ENCODE data around the gene EVL. TPM values are rescaled to one million over a fixed set of nuclear protein-coding genes. Genes with fewer than 3 reads are reported as not detected.

The EVL gene
- total and polyA plus RNA-seq, 10 of the 15 experiments (the other 5 are each of a cell fraction or from before 2014, with no cell fraction given): 11.9 to 341 (median 89.8) TPM

- TF ChIP-seq ATF2 (IDR thresholded peaks at IDR 0.05; ENCODE audit: low read length) (no peak), NFXL1 (IDR thresholded peaks at IDR 0.05; ENCODE audit: borderline replicate concordance) (no peak), USF2 (IDR thresholded peaks at IDR 0.05; ENCODE audit: borderline replicate concordance, low read depth, low read length) (peak; percentile 87), TBL1XR1 (IDR thresholded peaks at IDR 0.05; ENCODE audit: low read depth, low read length) (peak; percentile 72; the same call in 1 of the 2 replicates), SMAD1 (IDR thresholded peaks at IDR 0.05; ENCODE audit: low read depth, partially characterized antibody) (no peak), SPI1 (IDR thresholded peaks at IDR 0.05; ENCODE audit: borderline replicate concordance, insufficient read depth, low read depth, low read length) (peak; percentile 67; the same call in 1 of the 2 replicates), ZBED1 (IDR thresholded peaks at IDR 0.05; ENCODE audit: borderline replicate concordance) (no peak), CHD4 (IDR thresholded peaks at IDR 0.05) (no peak), RFX5 (IDR thresholded peaks at IDR 0.05; ENCODE audit: low read depth, low read length) (peak; percentile 67; the same call in 1 of the 2 replicates), EGR1 (IDR thresholded peaks at IDR 0.05; ENCODE audit: borderline replicate concordance in 1 of 2, low read depth in 2 of 2, low read length in 2 of 2) (no peak; a peak in 1 of 3 replicates), POLR2AphosphoS2 (IDR thresholded peaks at IDR 0.05; ENCODE audit: low read depth, low read length) (0 out of 2 replicates have a peak, but pooled peaks have one; percentile 13), IRF4 (IDR thresholded peaks at IDR 0.05; ENCODE audit: low read depth, low read length) (no peak), GATAD2B (conservative IDR thresholded peaks at IDR 0.05; ENCODE audit: low read depth) (no peak; the same call in none of the 2 replicates), PKNOX1 (IDR thresholded peaks at IDR 0.05) (peak; percentile 84; the same call in 1 of the 2 replicates), NFYA (IDR thresholded peaks at IDR 0.05; ENCODE audit: borderline replicate concordance, low read depth, low read length) (no peak), ZZZ3 (IDR thresholded peaks at IDR 0.05; ENCODE audit: control insufficient read depth, insufficient read length, low read depth) (no peak), RCOR1 (conservative IDR thresholded peaks at IDR 0.05; ENCODE audit: low read depth, low read length) (no peak), LARP7 (IDR thresholded peaks at IDR 0.05) (peak; percentile 47), YBX1 (IDR thresholded peaks at IDR 0.05) (no peak), STAT3 (IDR thresholded peaks at IDR 0.05; ENCODE audit: low read depth, low read length) (no peak), E4F1 (IDR thresholded peaks at IDR 0.05; ENCODE audit: borderline replicate concordance, partially characterized antibody) (peak; percentile 50), KAT2A (conservative IDR thresholded peaks at IDR 0.05; ENCODE audit: control insufficient read depth, low read depth, low read length) (no peak), IRF5 (IDR thresholded peaks at IDR 0.05; ENCODE audit: borderline replicate concordance) (no peak), SREBF1 (IDR thresholded peaks at IDR 0.05; ENCODE audit: low read length) (no peak)
Observed at GRCh38 chr14:100192672-100193416, 127.6 kb downstream of the EVL start (continued).

All from GM12878 (cell line).